ENCODE results near the gene VEPH1. TPM values are rescaled to one million over a fixed set of nuclear protein-coding genes. Genes with fewer than 3 reads are reported as not detected.

The VEPH1 gene
- total RNA-seq (2021), result 7.7 and 7.9 TPM in 2 replicates
- long read RNA-seq, partial matches to known transcripts, result 11 of 16 reads
- long read RNA-seq, other reads (novel, unspliced or antisense), result 4 of 16 reads

- 0 out of 7 replicates have a peak within 1 kb of the TSS, but pooled peaks of 1 of the 3 experiments have one; percentile 1 for H3K27ac Mint-ChIP-seq
- no peak within 1 kb of the TSS for H3K27ac ChIP-seq (ENCODE audit: insufficient read length, low read depth, low read length)
These were observed at the start of gene VEPH1 for GRCh38 chr3:157502916-157503595. VEPH1 (minus strand) TSS chr3:157503416; CDS start chr3:157495349, 8,067 bp downstream.

More at GRCh38 chr3:157502916-157503595, at the start of gene VEPH1:
- H2AFZ ChIP-seq (ENCODE audit: low read length), result no peak within 1 kb of the TSS
- no peak within 1 kb of the TSS for H2AK5ac ChIP-seq (ENCODE audit: insufficient read length, low read length)
- H3T11ph ChIP-seq (ENCODE audit: low read length), result no peak within 1 kb of the TSS
- H3K56ac ChIP-seq (ENCODE audit: insufficient read length, low read depth, low read length), result no peak within 1 kb of the TSS
- H3K18ac ChIP-seq (ENCODE audit: insufficient read length, low read depth, low read length), result no peak within 1 kb of the TSS
- H4K91ac ChIP-seq (ENCODE audit: insufficient read length, low read depth, low read length), result no peak within 1 kb of the TSS
- H2BK120ac ChIP-seq (ENCODE audit: low read depth, low read length, poor library complexity, severe bottlenecking), result no peak within 1 kb of the TSS
- H2BK5ac ChIP-seq (ENCODE audit: insufficient read length, low read length), result no peak within 1 kb of the TSS
- H3K23me2 ChIP-seq (ENCODE audit: insufficient read length, low read depth, low read length, poor library complexity, severe bottlenecking), result peaks cover 6% of the 10 kb centered on the region
- H3K4me1 ChIP-seq (ENCODE audit: insufficient read depth, low read length), result peaks cover 10% of the 10 kb centered on the region; the same call in 1 of the 2 replicates
- no peak within 1 kb of the TSS for H4K8ac ChIP-seq (replicated peaks; ENCODE audit: insufficient read length, low read depth, low read length)
- H2BK20ac ChIP-seq (ENCODE audit: low read depth, low read length, poor library complexity, severe bottlenecking), result no peak within 1 kb of the TSS
- no peak within 1 kb of the TSS for H3K9ac ChIP-seq (ENCODE audit: extremely low read depth, insufficient read length, low read length)
- DNase-seq, result peak; percentile 36
- no peaks in the 10 kb centered on the region; a peak in 1 of 5 replicates for H3K9me3 Mint-ChIP-seq
- H2BK12ac ChIP-seq (ENCODE audit: insufficient read length, low read depth, low read length), result no peak within 1 kb of the TSS
- no peaks in the 10 kb centered on the region for H3K36me3 Mint-ChIP-seq (ENCODE audit: insufficient read depth in 1 of 3, low read depth in 3 of 3)
- no peaks in the 10 kb centered on the region for H3K9me3 ChIP-seq (ENCODE audit: control insufficient read depth, low read depth, low read length)
- no peak within 1 kb of the TSS for H3K4me3 Mint-ChIP-seq
- H4K20me1 ChIP-seq (ENCODE audit: control insufficient read depth, insufficient read depth, insufficient read length), result no peaks in the 10 kb centered on the region
- no peaks in the 10 kb centered on the region for H3K79me2 ChIP-seq (ENCODE audit: insufficient read depth, low read length)
- no CpG with 5 or more reads among the region's 7 CpGs for WGBS (ENCODE audit: extremely low coverage, insufficient read length, low lambda C conversion rate)
- peaks cover 42 to 52% of the 10 kb centered on the region in 2 experiments for H3K4me1 Mint-ChIP-seq
- no peak for TF ChIP-seq CTCF (conservative IDR thresholded peaks at IDR 0.05)
- no peak within 1 kb of the TSS for H3K4me2 ChIP-seq (ENCODE audit: insufficient read depth, insufficient read length, low read length)
- H3K4ac ChIP-seq (ENCODE audit: low read depth, low read length), result no peak within 1 kb of the TSS
- H3K14ac ChIP-seq (ENCODE audit: insufficient read depth, low read length), result no peak within 1 kb of the TSS
- H3K27me3 Mint-ChIP-seq (ENCODE audit: low read depth), result no peaks in the 10 kb centered on the region; the same call in 1 of the 2 replicates
- no peaks in the 10 kb centered on the region for H3K27me3 ChIP-seq (ENCODE audit: insufficient read depth, low read length)
- no peak within 1 kb of the TSS for H4K5ac ChIP-seq (ENCODE audit: insufficient read length, low read depth, low read length)
- H2BK15ac ChIP-seq (ENCODE audit: low read depth, low read length), result no peak within 1 kb of the TSS
- no peaks in the 10 kb centered on the region for H3K79me1 ChIP-seq (ENCODE audit: insufficient read depth, low read depth, low read length, poor library complexity, severe bottlenecking)
- H3K23ac ChIP-seq (ENCODE audit: insufficient read length, low read depth, low read length), result no peak within 1 kb of the TSS
